Skin epidermis (tissue), 12 donors: ENCODE measurements around the gene RELB.
A peak's percentile ranks its signal among the peaks of the same experiment; 100 is the strongest.

Source experiments
- H3K27ac ChIP-seq, 21 experiments: fragments of 200-600 bp; sonication (generic) in 11 of 21; one replicate each; pipeline ENCODE4 v1.5.0; 2020; ENCODE audit warnings: mild to moderate bottlenecking in 3 of 21, inconsistent platforms in 2 of 21, moderate library complexity in 2 of 21
- H3K4me3 ChIP-seq, 7 experiments: fragments of 200-600 bp; sonication (generic) in 2 of 7; one replicate each; pipeline ENCODE4 v1.5.0; 2020; ENCODE audit warnings: inconsistent platforms in 2 of 7, mild to moderate bottlenecking in 2 of 7, moderate library complexity in 1 of 7

RELB gene

DNA sequence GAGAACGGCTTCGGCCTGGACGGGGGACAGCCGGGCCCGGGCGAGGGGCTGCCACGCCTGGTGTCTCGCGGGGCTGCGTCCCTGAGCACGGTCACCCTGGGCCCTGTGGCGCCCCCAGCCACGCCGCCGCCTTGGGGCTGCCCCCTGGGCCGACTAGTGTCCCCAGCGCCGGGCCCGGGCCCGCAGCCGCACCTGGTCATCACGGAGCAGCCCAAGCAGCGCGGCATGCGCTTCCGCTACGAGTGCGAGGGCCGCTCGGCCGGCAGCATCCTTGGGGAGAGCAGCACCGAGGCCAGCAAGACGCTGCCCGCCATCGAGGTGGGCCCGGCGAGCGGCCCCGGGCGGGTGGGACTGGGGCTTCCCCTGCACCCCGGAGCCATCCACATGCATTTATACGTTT lies 10.7 kb downstream of the RELB start:
- Histone ChIP-seq H3K27ac (no peak overlapping the region), H3K4me3 (no peak overlapping the region)

DNA sequence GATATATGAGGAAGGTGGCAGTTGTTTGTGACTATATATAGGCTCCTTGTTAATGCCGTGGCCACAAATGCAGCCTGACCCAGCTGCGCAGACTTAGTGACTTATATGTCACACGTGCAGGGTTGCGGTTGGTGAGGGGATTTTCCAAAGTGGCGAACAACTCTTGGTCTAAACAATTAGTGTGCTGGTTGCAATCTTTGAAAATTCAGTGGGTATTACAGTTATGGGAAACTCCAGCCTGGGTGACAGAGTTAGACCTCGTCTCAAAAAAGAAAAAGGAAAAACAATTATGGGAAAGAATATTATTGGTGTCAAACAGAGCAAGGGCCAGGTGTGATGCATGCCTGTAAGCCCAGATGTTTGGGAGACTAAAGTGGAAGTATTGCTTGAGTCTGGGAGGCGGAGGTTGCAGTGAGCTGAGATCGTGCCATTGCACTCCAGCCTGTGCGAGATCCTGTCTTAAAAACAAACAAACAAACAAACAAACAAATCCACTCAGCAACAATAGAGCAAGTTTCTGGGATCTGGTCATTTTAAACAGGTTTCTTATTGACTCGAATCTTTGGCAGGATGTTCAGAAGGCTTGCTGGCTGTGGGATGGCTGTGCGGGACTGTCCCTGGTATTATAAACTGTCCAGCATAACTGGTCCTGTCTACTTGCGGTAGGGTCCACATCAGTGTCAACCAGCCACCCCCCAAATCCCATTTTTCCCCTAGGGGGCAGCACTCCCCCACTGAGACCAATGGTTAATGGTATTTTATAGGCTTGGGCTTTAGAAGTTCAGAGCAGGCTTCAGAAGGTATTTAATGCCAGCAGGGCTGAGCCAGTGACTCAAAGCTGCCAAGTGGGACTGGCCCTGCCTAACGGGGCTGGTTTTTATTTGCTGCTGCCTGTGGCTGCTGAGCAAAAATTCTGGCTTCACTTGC lies 15.4 kb downstream of the RELB start:
- H3K4me3 ChIP-seq: no peak overlapping the region
- H3K27ac ChIP-seq: peak overlapping the region in 7 of 21 experiments; percentile 5 to 81 (median 41)

DNA sequence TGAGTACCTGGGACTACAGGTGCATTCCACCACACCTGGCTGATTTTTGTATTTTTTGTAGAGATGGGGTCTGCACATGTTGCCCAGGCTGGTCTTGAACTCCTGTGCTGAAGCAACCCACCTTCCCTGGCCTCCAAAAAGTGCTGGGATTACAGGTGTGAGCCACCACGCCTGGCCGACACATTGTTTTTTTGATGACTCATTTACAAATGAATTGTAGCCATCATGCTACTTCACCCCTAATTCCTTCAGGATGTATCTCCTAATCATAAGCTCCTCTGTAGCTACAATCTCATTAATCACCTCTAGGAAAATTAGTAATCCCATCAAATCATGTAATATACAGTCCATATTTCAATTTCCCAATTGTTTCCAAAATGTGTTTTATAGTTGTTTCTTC lies 17.9 kb downstream of the RELB start:
- H3K27ac ChIP-seq: no peak overlapping the region

DNA sequence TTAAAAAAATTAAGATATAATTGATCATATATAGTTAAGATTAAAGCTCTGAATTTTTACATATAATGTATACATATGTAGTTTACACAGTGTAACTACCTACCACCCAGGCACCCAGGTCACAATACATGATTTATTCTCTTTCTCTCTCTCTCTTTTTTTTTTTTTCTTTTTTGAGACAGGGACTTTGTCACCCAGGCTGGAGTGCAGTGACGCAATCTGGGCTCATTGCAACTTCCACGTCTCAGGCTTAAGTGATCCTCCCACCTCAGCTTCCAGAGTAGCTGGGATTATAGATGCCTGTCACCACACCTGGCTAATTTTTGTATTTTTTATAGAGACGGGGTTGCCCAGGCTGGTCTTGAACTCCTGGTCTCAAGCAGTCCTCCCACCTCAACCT lies 18.8 kb downstream of the RELB start:
- H3K4me3 ChIP-seq: no peak overlapping the region

More for the DNA sequence above, 17.9 kb downstream of the RELB start:
- no peak overlapping the region for H3K4me3 ChIP-seq

DNA sequence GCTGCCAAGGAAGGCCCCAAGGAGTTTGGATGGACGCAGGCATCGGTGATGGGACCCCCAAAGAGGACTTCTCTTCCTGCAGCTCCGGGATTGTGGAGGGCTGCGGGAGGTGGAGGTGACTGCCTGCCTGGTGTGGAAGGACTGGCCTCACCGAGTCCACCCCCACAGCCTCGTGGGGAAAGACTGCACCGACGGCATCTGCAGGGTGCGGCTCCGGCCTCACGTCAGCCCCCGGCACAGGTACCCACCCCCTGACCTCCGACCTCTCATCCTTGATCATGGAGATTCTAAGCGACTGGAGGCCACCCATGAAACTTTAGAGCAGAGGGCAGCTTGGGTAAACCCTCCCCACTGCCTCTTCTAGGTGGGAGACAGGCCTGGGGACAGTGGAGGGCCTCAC lies 20.7 kb downstream of the RELB start:
- Histone ChIP-seq H3K4me3 (no peak overlapping the region), H3K27ac (no peak overlapping the region)

More for the DNA sequence above, 18.8 kb downstream of the RELB start:
- no peak overlapping the region for H3K27ac ChIP-seq

DNA sequence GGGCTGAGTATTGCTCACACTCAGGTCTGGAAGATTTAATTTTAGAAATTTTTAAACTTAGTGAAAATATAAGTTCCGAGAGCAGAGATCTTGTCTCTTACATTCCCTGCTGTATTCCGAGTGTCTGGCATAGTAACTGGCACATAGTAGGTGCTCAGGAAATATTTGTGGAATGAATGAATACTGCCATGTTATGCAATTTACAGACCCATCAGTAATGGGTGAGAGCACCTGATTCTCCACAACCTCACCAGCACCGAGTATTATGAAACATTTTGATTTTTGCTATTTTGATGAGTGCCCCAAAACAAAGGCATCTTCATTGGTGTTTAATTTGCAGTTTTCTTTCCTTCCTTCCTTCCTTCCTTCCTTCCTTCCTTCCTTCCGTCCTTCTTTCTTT lies 21.8 kb downstream of the RELB start:
- no peak overlapping the region for H3K27ac ChIP-seq
- H3K4me3 ChIP-seq: no peak overlapping the region

DNA sequence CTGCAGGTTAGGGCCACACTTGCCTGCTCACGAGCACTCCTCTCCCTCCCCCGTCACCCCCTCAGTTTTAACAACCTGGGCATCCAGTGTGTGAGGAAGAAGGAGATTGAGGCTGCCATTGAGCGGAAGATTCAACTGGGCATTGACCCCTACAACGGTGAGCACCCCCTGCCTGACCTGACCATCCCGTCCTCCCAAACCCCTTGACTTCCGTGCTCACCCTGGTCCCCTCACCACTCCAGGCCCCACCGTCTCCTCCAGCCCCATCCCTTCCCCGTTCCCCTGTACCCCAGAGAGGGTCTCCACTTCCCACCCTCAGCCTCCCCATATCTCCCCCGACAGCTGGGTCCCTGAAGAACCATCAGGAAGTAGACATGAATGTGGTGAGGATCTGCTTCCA lies 24.0 kb downstream of the RELB start:
- no peak overlapping the region for H3K4me3 ChIP-seq
- no peak overlapping the region for H3K27ac ChIP-seq

DNA sequence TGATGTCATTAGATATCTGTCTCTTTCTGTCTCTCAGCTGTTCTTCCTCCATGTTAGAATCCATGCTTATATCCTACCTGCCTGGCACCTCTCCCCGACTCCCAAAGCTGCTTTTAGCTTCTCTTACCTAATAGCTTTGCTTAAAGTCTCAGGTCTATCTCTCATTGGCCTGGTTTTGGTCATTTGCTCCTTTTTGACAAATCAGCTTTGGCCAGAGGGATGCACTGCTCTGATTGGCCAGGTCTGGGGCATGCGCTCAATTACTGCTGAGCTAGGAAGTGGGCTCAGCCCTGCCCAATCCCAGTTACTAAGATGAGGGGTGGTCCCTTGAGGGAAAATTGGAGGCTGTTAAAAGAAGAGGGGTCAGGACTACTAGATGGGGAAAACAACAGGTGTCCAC lies 26.1 kb downstream of the RELB start:
- Histone ChIP-seq H3K4me3 (no peak overlapping the region), H3K27ac (no peak overlapping the region)

DNA sequence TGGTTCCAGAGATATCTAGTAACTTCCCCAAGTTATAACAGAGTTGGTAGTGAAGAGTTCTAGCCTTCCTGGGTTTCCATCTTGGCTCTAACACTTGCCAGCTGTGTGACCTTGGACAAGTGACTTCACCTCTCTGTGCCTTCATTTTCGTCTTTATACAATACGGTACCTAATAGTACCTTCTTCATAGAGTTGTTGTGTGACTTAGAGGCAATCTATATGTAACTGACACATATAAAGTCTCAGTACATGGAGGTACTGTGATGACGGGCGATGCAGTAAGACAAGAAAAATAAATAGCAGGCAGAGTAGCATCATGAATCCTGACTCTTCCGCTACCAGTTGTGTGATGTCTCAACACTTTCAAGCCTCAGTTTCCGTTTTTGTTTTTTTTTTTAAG lies 29.6 kb downstream of the RELB start:
- Histone ChIP-seq H3K27ac (no peak overlapping the region), H3K4me3 (no peak overlapping the region)

DNA sequence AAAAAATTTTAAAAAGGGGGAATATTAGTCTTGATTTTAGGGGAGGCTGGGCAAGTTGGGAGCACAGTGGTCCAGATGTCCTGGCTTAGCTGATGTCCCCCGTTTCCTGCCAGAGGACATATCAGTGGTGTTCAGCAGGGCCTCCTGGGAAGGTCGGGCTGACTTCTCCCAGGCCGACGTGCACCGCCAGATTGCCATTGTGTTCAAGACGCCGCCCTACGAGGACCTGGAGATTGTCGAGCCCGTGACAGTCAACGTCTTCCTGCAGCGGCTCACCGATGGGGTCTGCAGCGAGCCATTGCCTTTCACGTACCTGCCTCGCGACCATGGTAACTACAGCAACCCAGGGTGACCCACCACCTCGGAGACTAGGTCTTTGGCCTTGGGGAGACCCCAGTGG lies 31.2 kb downstream of the RELB start:
- no peak overlapping the region for H3K27ac ChIP-seq
- no peak overlapping the region for H3K4me3 ChIP-seq

DNA sequence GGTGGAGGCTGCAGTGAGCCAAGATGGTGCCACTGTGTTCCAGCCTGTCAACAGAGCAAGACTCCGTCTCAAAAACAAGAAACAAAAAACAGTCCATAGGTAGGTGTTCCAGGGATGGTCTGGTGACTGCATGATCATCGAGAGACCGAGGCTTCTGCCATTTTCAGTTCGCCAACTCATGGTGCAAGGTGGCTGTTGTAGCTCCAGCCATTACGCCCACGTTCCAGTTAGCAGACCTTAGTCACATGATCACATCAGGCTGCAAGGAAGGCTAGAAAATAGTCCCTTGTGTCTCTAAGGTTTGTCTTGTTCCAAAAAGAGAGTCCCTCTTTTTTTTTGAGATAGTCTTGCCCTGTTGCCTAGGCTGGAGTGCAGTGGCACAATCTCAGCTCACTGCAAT lies 34.5 kb downstream of the RELB start:
- Histone ChIP-seq H3K4me3 (no peak overlapping the region), H3K27ac (no peak overlapping the region)

DNA sequence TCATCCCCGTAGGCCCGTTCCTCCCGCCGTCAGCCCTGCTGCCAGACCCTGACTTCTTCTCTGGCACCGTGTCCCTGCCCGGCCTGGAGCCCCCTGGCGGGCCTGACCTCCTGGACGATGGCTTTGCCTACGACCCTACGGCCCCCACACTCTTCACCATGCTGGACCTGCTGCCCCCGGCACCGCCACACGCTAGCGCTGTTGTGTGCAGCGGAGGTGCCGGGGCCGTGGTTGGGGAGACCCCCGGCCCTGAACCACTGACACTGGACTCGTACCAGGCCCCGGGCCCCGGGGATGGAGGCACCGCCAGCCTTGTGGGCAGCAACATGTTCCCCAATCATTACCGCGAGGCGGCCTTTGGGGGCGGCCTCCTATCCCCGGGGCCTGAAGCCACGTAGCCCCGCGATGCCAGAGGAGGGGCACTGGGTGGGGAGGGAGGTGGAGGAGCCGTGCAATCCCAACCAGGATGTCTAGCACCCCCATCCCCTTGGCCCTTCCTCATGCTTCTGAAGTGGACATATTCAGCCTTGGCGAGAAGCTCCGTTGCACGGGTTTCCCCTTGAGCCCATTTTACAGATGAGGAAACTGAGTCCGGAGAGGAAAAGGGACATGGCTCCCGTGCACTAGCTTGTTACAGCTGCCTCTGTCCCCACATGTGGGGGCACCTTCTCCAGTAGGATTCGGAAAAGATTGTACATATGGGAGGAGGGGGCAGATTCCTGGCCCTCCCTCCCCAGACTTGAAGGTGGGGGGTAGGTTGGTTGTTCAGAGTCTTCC lies 36.3 kb downstream of the RELB start:
- Histone ChIP-seq H3K27ac (peak overlapping the region in 3 of 21 experiments; percentile 95 to 99 (median 98)), H3K4me3 (no peak overlapping the region)

DNA sequence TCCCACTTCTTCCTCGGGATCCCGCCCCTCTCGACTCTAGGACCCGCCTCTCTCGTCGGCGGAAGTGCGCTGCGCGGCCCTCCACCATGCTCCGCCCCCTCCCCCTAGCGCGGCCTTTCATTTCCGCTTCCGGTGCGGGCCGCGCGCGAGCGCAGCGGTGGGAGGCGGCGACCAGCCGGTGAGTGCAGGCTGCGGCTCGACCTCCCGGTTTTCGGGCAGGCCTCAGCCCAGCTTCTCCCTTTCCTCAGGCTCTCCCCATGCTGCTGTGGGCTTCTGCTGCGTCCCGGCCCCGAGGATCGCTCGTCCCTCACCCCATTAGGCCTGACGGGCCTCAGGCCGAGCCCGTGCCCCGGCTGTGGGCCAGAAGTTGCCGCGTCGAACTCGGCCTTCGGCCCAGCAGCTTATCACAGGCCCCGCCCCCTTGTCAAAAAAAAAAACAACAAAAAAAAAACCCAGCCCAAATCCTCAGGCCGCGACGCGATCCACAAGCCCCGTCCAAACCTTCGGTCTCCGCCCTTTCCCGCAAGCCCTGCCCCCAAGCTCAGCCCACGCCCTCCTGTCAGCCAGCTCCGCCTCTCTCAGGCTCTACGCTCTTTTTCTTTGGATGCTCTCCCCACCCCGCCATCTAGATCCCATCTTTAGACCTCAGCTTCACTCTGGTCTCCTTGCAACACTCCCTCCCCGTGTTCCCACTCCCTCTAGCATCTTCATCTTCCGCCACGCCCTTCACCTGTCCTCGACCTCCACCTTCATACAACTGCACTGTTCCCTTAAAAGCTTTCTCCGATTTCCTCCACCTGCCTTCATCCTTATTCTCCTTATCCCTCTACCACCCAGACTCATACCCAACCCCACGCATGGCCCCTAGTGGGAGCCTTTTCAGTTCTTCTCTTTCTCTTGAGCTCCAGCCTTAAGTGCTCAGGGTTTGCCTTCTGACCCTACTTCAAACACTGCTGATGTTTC lies 37.9 kb downstream of the RELB start, which contains the start of gene CLASRP:
Gene CLASRP (plus strand): TSS at position 115 of the 963 bp plus-strand sequence. CDS start 1,168 bp downstream, outside the sequence.
- H3K4me3 ChIP-seq: peak within 1 kb of the TSS; percentile 76 to 95 (median 85)

DNA sequence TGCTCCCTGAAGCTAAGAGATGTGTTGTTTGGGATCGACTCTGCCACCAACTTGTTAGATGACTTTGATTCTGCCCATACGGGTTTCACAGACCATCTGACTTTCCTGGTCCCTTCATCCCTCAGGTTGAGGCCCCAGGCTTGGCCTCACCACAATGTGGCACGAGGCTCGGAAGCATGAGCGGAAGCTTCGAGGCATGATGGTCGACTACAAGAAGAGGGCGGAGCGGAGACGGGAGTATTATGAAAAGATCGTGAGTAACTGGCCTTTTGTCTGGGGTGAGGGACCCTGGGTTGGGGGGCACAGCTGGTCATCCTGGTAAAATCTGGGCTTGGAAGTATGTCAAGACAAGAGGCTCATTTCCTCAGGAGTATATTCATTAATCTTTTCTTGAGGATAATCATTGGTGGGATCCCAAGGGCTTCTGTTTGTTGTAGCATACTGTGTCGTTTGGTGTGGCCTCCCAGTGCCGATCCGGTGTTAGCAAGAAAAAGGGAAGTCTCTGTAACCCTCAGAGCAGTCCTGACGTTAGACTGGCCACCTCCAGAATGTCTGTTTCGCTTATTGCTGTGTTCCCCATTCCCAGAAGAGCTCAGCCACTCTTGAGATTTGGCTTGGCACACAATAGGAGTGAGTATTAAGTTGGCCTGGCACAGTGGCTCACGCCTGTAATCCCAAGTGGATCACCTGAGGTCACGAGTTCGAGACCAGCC lies 39.0 kb downstream of the RELB start:
- Histone ChIP-seq H3K4me3 (peak overlapping the region in 4 of 7 experiments; percentile 81 to 88 (median 86)), H3K27ac (peak overlapping the region in 16 of 21 experiments; percentile 47 to 100 (median 98))

More for the DNA sequence above, 37.9 kb downstream of the RELB start, which contains the start of gene CLASRP:
- H3K27ac ChIP-seq: peak within 1 kb of the TSS; percentile 95 to 100 (median 98)

DNA sequence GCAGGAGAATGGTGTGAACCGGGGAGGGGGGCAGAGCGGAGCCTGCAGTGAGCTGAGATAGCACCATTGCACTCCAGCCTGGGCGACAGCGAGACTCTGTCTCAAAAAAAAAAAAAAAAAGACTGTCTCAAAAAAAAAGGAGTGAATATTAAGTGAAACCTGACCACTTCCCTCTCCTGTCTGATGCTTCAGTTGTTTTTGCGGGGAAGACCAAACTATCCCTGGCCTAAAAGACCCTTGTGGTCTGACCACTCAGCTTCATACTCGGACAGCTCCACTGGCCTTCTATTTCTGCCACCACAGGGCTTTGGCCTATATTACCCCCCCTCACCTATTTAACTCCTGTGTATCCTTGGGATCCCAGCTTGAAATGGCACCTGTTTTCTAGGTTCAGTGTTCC lies 39.9 kb downstream of the RELB start:
- peak overlapping the region in 12 of 21 experiments; percentile 12 to 99 (median 97) for H3K27ac ChIP-seq

DNA sequence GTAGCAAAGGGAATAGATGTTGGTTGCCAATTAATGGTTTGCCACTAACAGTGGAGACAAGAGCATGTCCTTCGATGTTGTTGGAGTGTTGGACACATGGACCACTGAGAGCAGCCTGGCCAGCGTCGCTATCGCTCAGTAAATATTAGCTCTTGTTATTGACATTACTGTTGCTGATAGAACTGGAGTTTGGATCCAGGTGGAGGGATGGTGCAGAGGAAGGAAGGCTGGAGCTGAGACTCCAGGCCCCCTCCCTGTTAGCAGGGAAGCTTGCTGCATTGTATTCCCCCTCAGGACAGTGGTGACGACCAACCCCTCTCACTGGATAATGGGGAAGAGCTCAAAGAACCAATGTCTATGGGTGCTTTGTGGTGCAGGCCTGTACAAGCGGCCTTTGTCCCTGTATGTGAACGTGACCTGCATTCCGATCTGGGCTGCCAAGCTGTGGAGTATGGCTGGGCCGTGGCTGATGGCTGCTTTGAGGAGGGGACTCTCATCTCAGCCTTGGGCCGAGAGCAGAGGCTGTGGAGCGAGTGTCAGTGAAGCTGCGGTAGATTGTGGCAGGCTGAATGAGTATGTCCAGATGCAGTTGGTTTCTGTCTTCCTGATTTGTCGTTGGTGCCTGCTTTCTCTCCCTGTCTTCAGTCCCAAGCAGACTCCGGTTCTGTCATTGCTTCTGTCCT lies 44.5 kb downstream of the RELB start:
- H3K4me3 ChIP-seq: no peak overlapping the region

More for the DNA sequence above, 39.9 kb downstream of the RELB start:
- H3K4me3 ChIP-seq: no peak overlapping the region

DNA sequence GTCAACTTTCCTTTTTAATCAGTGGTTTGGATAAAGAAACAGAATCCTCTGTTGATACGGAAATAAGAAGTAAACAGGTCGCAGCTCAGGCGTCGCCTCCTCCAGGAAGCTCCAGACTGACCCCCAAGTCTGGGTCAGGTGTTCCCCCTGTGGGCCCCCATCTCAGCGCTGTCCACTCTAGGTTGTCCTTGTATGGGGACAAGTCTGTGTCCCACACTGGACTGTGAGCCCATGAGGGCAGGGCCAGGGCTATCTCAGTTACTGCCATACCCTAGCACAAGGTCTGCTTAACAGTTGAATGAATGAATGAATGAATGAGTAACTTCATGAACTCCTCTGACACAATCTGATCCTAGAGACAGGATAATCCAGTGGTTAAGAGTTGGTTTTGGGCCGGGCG lies 45.1 kb downstream of the RELB start:
- peak overlapping the region in 3 of 21 experiments; percentile 7 to 21 (median 8) for H3K27ac ChIP-seq

More for the DNA sequence above, 44.5 kb downstream of the RELB start:
- H3K27ac ChIP-seq: peak overlapping the region in 4 of 21 experiments; percentile 7 to 26 (median 14)

More for the DNA sequence above, 45.1 kb downstream of the RELB start:
- no peak overlapping the region for H3K4me3 ChIP-seq
